Effector CD8-positive, alpha-beta T cell (primary cell): ENCODE data around the gene KCNH1.
"Not testable (repeated sequence)": the region's sequence is repeated elsewhere in the genome, so short reads cannot be mapped to it uniquely, and the experiment has no call there.

Experiments
- DNase-seq: peaks from one replicate; lab custom pipeline; 2025; lab: John Stamatoyannopoulos, UW

The KCNH1 gene

DNA sequence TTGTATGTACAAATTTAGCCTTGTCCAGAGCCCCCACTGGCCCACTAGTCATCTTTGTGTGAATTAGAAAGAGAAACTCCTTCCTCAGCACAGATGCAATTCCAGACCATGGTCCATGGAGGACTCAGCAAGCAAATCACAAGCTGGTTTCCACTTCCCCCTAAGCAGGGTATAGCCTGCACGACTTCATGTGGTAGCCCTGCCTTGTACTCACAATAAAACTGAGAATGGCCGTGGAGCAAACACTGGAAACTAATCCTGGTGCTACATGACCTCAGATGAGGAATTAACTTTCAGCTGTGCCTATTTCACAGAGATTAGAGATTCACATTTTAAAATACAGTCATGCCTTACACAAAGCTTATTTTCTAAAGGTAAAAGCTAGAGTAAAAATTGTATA, 32.5 kb downstream of the KCNH1 start:
- DNase-seq, result no peak

DNA sequence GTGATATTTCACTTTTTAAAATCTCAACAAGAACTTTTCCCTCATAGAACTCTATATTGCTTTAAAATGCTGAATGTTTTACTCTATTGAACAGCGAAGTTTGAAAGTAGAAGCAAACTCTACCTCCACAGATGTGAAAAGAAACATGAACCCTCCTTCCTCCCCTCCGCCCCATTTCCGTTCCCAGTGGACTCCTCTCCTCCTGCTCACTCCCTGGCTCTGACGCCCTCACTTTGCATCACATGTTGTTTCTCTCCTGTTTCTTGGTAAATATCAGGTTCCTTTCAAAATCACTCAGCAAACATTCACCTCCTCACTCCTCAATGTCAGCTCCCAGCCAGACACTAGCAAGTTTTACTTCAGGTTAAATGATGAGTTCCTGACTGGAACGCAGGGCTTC, 34.6 kb downstream of the KCNH1 start:
- no peak for DNase-seq

DNA sequence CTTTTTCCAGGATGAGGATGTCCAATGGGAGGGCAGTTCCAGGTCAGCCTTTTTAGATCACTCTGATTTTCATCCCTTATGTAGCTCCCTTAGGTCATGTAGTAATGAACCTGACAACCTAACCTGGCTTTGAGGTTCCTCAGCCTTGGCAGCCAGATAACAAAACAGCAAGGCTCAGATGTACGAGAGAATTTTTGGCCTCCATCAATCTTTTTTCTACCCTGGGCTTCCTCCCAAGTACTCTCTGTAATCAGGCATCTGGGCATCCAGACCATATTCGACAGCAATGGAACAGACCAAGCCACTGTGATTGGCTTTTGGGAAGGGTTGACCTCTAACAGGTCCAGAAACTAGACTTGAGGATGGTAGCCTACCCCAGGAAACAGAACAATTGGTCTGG, 38.6 kb downstream of the KCNH1 start:
- no peak for DNase-seq

DNA sequence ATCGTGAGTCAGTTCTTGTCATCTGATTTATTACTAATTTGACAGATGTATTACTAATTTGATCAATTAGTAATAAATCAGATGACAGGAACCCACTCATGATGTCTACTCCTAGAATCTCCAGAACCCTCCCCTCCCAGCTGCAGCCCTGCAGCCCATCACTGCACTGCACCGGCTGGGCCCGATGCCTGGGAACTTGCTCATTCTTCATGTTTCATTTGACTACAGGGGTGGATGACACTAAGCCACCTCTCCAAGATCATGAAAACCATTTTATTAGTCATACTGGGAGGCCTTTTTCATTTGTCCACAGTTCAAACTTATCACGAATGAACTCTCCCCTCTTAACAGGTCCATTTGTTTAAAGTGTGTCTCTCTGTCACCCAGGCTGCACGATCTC, 41.0 kb downstream of the KCNH1 start:
- DNase-seq, result no peak

DNA sequence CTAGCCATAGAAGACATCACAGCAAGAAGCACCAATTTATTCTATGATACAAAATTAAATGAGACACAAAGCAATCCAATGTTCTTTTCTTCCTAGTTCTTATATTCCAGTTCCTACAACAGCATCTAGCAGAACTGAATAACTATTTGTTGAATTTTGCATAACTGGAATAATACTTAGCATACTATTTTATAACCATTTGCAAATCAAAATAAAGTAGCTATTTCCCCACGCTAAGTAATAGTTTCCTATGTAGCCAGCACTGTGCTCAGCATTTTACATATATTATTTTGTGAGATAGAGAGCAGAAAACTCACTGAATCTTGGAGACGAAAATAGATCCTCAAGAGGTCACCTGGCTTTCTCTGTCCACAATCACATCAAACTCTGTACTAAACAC, 42.1 kb downstream of the KCNH1 start:
- no peak for DNase-seq

DNA sequence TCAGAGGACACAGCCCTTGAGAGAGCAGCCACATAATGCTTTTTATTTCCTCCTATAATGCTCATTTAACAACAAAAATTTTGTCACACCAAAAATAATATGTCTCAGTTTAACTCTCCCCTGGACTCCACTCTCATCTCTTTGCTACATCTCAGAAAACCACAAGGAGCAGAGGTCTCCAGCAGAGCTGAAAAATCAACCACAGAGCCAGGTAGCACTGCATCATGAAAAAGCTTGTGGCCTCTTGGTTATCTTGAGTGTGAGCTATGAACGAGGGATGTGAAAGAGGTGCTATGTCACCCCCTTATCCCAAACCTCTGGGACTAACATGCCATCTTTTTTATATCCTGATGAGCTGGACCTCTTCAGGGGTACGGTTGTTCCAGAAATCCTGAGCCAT, 44.4 kb downstream of the KCNH1 start:
- DNase-seq, result no peak

DNA sequence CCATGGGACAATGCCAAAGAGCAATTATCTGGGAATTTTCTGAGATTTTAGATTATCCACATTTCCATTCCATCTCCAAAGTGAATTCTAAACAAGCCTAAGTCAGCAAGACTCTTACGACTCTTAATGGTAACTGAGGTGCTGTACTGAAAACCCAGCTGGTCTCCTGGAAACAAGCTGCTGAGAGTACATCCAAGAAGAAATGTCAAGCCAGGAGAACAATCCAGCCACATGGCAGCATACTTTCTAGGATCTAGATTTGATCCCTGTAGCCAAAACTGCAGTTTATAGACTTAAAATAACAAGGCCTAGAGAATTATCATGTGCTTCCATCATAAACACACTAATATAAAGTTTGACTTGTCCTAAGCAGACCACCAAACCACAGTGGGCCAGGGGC, 45.8 kb downstream of the KCNH1 start:
- no peak for DNase-seq

DNA sequence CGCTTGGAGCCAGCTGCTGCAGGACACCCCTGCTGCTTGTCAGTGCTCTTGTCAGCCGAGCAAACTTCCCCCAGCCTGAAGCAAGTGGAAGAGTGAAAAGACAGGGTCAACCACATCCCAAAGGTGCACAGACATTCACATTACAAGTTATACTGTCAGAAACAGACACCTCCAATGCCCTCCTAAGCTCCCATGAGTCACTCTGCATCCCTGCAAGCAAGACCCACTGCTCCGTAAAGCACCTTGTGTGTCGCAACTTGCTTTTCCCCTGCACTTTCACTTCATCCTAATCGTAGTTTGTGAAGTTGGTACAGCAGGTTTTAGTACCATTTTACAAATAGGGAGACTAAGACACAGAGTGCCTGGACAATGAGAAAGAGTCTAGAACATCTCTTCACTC, 51.1 kb downstream of the KCNH1 start:
- no peak for DNase-seq

DNA sequence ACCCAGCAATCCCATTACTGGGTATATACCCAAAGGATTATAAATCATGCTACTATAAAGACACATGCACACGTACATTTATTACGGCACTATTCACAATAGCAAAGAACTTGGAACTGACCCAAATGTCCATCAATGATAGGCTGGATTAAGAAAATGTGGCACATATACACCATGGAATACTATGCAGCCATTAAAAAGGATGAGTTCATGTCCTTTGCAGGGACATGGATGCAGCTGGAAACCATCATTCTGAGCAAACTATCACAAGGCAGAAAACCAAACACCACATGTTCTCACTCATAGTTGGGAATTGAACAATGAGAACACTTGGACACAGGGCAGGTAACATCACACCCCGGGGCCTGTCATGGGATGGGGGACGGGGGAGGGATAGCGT, 52.5 kb downstream of the KCNH1 start:
- DNase-seq, result not testable (repeated sequence)

DNA sequence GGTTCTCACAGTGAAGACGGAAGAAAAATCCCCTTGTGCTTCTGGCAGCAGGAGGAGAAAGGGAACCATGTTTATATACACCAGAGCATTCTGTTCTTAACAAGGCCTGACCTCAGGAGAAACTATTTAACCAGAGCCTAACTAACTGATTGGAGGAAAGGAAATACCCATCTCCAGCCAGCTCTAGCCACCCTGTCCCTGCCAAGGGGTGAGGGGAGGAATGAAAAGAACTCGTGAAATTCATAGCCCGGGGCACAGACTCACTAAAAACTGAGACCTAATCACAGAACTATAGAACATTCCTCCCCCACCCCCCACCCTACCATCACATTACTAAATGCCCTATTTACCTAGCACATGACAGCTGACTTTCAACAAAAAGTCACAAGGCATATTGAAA, 65.0 kb downstream of the KCNH1 start:
- no peak for DNase-seq

DNA sequence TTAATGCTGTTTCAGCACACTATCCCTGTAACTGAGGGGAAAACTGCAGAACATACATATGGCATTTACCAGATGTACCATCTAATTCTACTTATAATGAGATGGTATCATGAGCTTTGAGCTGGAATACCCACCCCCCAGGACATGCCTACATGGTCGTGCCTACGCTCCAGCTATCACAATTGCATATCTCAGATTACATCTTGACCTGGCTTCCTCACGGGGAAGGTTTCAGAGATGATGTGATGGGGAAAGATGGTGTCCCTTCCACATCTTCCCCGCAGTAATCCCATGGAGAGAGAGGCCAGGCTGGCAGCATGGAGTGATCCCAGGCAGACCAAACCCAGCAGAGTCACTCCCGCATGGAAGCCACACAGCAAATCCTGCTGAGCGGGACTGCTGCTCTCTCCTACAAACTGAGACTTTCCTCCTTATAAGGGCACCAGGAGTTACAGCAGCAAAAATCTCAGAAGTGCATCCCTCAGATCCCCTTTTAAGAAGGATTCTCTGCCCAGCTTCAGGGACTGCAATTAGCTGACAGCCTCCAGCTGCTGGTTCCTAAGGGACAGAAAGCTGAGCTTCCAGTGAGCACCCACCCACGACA, 67.1 kb downstream of the KCNH1 start:
- DNase-seq, result no peak

DNA sequence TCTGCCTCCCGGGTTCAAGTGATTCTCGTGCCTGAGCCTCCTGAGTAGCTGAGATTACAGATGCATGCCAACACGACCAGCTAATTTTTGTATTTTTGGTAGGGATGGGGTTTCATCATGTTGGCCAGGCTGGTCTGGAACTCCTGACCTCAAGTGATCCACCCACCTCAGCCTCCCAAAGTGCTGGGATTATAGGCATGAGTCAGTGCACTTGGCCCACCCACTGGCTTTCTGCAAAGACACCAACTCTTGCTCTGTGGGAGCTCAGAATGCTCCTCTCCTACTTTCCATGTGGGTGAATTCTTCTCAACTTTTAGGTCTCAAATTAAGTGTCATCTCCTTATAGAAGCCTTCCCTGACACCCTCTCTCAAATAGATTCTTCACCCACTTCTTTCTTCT, 92.1 kb downstream of the KCNH1 start:
- not testable (repeated sequence) for DNase-seq

DNA sequence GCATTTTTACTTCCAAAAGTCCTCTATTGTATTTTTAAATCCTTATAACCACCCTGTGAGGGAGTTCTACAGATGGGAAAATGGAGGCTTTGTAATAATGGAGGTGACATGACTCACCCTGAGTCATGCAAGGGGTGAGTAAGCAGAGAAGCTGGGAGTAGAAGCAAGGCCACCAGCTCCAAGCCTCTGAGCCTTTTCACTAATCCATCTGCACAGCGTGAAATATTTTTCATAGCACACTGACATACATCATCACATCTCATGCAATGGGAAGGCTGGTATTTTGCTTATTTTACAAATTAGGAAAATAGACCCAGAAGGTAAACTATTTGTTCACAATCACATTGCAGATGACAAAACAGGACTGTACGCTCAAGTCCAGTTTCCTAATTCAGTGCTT, 96.9 kb downstream of the KCNH1 start:
- no peak for DNase-seq

DNA sequence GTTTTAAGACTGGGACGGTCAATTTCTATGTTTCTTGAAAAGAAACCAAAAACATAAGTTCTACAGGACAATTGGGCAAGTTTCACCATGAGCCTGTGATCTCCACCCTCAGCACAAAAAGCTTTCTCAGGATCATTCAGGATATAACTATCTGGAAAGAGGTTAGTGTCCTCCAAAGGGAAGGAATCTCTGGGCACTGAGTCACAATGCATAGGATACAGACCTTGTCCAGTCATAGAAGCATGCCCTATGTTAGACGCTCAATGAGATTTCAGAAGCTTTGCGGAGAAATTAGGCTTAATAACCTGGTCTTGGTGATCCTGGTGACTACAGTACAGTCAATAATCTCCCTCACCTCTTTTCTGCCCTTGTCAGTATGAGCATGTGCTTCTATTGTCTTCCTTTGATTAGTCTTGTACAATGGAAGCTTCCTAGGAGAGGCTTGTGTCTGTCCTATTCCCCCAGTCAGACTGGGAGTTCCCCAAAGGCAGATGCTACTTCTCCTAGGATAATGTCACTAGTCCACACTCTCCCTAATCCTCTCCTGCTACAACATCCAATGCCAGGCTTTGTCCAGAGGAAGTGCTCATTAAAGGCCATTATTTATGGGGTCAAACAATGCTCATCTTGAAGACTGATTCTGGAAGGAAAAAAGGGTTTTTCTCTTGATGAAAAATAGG, 97.4 kb downstream of the KCNH1 start:
- no peak for DNase-seq

DNA sequence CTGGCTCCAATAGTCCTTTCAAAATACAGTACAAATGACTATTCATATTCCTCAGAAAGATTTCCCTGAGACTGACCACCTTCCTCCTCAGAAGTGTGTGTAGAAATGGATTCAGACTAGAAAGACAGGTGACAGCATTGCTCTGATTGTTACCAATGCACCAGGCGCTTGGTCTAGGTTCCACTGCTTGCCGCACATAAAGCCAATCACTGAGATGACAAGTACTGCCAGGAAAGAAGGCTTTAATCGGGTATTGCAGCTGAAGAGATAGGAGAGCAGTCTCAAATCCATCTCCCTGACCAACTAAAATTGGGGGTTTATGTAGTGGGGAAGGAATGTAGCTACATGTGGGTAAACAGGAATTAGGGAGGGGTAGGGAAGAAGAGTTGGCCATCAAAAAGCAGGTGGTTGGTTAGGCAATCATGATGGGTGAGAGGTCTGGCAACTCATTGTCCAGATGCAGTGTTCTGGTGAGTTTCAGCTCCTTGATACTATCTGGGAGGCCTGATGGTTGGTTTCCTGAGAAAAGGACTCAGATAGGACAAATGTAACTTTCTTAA, 98.0 kb downstream of the KCNH1 start:
- DNase-seq, result no peak

DNA sequence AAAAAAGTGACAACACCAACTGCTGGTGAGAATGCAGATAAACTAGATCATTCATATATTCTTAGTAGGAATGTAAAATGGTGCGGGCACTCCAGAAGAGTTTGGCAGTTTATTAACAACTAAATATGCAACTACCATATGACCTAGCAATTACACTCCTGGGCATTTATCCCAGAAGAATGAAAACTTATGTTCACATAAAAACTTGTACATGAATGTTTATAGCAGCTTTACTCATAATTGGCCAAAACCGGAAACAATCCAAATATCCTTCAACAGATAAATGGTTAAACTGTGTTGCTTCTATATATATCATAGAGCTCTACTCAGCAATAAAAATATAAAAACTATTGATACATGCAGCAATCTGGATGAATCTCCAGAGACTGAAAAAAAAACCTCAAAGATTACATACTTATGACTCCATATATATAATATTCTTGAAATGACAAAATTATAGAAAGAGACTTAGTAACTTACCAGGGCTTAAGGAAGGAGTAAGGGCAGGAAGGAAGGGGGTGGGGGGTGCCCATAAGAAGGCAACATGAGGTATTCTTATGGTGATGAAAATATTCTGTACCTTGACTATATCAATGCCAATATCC, 99.9 kb downstream of the KCNH1 start:
- DNase-seq, result no peak

DNA sequence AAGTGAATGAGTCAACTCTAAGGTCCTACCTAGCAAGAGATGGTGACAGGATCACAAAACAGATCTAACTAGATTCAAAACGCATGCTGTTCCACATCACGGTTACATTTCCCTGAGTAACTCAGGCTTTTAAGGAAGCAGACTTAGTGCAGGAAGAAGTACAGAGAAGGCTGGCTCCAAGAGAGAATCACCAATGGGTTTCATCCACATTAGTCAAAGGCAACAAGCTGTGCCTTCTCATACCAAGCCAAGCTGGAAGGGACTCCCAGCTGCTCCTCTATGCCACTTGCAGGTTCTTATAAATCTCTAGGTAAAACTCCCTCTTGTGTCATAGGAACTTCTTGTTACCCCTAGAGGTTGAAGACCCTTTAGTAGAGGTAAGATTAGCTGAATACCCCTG, 109.0 kb downstream of the KCNH1 start:
- no peak for DNase-seq

DNA sequence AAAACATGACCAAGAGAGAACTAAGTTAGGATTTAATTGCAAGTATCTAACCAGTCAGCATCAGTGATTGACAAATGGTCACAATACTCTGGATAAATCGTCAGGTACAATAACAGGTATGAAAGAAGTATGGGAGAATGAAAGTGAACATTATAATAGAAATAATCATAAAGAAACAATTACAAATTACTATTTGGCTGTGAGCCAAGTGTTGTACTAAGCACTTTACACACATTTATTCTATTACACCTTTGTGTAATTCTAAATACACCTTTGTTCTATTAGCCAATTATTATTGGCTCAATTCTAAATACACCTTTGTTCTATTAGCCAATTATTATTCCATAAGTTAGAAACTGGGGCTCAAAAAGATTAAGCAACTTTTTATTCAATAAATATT, 114.7 kb downstream of the KCNH1 start:
- DNase-seq, result no peak

DNA sequence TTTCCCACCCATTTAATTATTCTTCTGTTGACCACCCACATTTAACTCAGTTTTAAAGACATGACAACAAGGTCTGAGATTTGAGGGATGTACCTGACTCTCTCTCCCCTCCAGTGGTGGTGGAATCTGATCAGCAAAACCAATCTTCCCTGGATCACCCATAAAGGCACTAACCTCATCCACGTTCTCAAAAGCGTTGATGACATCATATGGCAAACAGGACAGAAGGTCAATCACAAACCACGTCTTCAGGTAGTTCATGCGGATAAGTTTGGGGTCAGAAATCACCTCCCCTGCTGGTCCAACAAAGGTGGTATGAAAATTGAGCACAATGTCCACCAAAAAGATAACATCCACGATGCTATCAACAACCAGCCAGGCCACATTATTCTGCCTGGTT, 115.3 kb downstream of the KCNH1 start:
- no peak for DNase-seq

DNA sequence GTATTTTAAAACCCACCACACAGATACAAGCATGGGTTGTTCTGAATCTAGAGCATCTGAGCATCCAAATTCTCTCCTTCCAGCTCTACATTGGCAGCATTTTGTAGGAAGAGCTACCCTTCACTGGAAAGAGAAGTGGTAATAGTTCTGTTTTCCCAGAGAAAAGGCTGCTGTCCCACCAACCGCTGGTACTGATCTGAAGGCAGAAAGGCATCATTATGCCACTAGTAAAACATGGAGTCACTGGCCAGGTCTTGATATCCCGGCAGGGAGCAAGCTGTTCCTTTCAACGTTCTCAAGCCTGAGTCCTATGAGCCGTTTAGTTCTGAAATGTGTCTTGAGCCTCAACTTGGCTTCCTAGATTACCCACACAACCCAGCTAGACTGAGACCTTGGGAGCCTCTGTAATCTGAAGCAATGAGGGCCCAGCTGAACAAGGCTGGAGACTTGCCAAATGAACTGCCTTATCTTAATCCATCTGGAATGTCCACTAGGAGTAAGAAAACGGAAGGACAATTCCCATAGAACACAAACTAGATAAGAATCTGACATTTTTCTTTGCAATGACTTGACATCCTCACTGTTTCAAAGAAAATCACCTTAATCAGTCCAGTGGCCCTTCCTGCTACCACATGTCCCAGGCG, 116.8 kb downstream of the KCNH1 start:
- no peak for DNase-seq

DNA sequence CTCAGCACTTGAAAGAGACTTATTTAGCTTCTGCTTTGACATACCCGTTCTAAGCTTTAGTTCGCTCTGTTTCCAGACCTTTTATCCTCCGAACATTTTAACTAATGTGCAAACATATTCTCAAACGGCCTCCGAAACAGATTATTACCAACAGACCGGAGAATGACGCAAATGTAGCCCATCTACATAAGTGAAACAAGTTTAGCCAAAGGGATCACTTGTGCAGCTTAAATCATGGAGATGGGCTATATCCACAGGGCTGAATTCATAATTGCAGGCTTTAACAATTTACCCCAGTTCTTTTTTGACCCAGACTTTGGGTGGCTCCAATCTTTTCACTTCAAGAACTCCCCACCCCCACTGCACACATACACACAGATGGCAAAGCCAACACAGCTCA, 119.7 kb downstream of the KCNH1 start:
- DNase-seq, result no peak

DNA sequence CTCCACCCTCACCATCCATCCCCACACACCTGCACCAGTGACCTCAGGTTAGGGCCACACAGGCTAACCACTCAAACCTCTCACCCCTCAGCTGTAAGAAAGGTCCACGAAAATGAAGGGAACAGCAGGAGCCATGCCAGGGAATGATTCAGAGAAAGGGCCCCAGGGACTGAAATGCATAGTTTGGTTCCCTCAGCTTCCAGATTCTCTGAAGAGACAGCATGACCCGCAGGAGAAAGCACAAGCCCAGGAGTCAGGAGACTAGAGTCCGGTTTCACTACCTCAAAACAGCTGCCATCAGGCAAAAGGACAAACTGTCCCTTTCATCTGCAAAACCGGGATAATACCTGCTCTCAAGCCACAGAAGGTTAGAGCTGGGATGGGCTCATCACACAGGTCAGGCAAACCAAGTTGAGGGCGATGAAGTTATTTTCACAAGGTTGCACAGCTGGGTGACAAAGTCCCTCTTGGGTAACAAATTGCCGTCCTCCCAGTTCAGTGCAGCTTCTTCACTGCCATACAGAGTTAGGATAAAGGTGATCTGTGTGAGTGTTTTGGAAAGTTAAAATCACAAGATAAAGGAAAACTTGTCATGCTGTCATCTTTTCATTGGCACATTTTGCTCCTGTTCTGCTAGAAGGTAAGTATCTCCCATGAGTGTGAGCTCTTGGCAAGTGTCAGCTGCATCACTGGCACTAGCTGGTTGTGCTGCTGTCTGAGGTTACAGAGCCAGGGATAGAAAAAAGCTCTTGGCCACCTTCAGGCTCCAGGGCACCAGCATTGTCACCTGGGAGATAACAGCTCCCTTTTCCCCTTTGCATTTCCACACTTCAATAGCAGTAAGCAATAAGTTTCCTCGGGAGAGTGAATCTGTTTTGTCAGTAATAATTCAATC, 120.4 kb downstream of the KCNH1 start:
- no peak for DNase-seq
